Type B pancreatic cell (in vitro differentiated cells): ENCODE measurements around the gene TPST1. TPM values are rescaled to one million over a fixed set of nuclear protein-coding genes. Genes with fewer than 3 reads are reported as not detected.

Experiments
- DNase-seq: peaks from one replicate; pipeline ENCODE4 v3.0.0; 2021; ENCODE audit warnings: mixed read lengths; ENCODE audit not compliant: unreplicated experiment; ENCODE audit errors: extremely low spot score
- H3K27ac Mint-ChIP-seq: 2 replicates; pipeline ENCODE4 v1.8.0; 2021; ENCODE audit warnings: mild to moderate bottlenecking, mixed read lengths
- H3K27me3 Mint-ChIP-seq: 2 replicates; pipeline ENCODE4 v1.8.0; 2021; ENCODE audit warnings: mixed read lengths
- H3K36me3 Mint-ChIP-seq: 2 replicates; pipeline ENCODE4 v1.8.0; 2021; ENCODE audit warnings: mixed read lengths
- H3K4me1 Mint-ChIP-seq: one replicate; pipeline ENCODE4 v1.8.0; 2021; ENCODE audit warnings: mixed read lengths; ENCODE audit not compliant: unreplicated experiment
- H3K4me3 Mint-ChIP-seq: 2 replicates; pipeline ENCODE4 v1.8.0; 2021; ENCODE audit warnings: mild to moderate bottlenecking, mixed read lengths
- H3K9me3 Mint-ChIP-seq: 2 replicates; pipeline ENCODE4 v1.8.0; 2021; ENCODE audit warnings: mixed read lengths
- total RNA-seq: library from RNA; stranded (reverse); gene quantifications from 2 replicates; pipeline ENCODE4 v1.2.1, GENCODE V29; 2021; ENCODE audit warnings: low replicate concordance
- TF ChIP-seq, protein P1 (sequence below): fragments of 200-600 bp; sonication (generic); conservative IDR thresholded peaks from 2 replicates; pipeline ENCODE4 v1.5.0; 2021; ENCODE audit warnings: antibody characterized with exemption, mild to moderate bottlenecking

TPST1 gene
- total RNA-seq, 1 donor from 2014 or later: 26.9 TPM

DNA sequence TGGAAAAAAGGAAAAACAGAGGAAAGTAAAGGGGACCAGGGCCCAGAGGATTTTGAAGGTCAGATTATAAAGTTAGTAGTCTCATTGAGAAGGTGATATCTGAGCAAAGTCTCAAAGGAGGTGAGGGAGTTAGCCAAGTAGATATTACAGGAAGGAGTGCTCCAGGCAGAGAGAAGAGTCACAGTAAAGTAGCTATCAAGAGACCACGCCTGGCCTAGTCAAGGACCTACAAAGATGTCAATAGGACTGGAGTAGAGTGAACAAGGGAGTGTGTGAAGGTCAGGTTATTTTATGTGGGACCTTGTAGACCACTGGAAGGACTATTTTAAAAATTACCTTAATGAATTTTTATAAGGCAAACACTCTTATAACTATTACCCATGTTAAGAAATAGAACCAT is 64.8 kb downstream of the TPST1 start:
- Mint-ChIP-seq H3K4me1 (peaks cover 6% of the 10 kb centered on the region), H3K27ac (no peak overlapping the region), H3K9me3 (peaks cover 6% of the 10 kb centered on the region), H3K27me3 (no peaks in the 10 kb centered on the region), H3K4me3 (no peak overlapping the region), H3K36me3 (peaks cover 30% of the 10 kb centered on the region)
- TF ChIP-seq, protein P1, sequence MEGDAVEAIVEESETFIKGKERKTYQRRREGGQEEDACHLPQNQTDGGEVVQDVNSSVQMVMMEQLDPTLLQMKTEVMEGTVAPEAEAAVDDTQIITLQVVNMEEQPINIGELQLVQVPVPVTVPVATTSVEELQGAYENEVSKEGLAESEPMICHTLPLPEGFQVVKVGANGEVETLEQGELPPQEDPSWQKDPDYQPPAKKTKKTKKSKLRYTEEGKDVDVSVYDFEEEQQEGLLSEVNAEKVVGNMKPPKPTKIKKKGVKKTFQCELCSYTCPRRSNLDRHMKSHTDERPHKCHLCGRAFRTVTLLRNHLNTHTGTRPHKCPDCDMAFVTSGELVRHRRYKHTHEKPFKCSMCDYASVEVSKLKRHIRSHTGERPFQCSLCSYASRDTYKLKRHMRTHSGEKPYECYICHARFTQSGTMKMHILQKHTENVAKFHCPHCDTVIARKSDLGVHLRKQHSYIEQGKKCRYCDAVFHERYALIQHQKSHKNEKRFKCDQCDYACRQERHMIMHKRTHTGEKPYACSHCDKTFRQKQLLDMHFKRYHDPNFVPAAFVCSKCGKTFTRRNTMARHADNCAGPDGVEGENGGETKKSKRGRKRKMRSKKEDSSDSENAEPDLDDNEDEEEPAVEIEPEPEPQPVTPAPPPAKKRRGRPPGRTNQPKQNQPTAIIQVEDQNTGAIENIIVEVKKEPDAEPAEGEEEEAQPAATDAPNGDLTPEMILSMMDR: no peak
- no peak for DNase-seq

DNA sequence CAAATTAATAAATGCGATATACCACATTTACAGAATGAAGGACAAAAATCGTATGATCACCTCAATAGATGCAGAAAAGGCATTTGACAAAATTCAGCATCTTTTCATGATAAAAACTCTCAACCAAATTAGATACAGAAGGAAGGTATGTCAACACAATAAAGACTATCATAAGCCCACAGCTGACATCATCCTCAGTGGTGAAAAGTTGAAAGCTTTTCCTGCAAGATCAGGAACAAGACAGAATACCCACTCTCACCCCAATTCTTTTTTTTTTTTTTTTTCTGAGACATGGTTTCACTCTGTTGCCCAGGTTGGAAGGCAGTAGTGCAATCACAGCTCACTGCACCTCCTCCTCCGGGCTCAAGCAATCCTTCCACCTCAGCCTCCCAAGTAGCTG is 67.2 kb downstream of the TPST1 start:
- Mint-ChIP-seq H3K4me3 (no peak overlapping the region), H3K36me3 (peaks cover 19% of the 10 kb centered on the region), H3K27me3 (no peaks in the 10 kb centered on the region), H3K4me1 (peaks cover 6% of the 10 kb centered on the region), H3K27ac (no peak overlapping the region), H3K9me3 (no peaks in the 10 kb centered on the region)
- TF ChIP-seq, protein P1: no peak
- no peak for DNase-seq

DNA sequence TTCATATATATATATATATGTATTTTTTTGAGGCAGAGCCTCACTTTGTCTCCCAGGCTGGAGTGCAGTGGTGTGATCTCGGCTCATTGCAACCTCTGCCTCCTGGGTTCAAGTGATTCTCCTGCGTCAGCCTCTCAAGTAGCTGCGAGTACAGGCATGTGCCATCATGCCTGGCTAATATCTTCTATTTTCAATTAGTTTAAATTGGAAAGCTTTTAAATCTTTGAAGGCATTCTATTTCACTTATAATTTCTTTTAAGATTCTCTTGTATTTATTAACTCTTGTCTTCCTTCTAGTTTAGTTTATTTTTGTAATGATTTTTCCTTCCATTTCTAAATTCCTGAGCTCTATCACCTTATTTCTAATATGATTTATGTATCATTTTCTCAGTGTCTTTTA is 71.2 kb downstream of the TPST1 start:
- Mint-ChIP-seq H3K36me3 (peaks cover 15% of the 10 kb centered on the region), H3K27ac (no peak overlapping the region), H3K4me1 (no peaks in the 10 kb centered on the region), H3K4me3 (no peak overlapping the region), H3K9me3 (no peaks in the 10 kb centered on the region), H3K27me3 (no peaks in the 10 kb centered on the region)
- TF ChIP-seq, protein P1: no peak
- DNase-seq: no peak

DNA sequence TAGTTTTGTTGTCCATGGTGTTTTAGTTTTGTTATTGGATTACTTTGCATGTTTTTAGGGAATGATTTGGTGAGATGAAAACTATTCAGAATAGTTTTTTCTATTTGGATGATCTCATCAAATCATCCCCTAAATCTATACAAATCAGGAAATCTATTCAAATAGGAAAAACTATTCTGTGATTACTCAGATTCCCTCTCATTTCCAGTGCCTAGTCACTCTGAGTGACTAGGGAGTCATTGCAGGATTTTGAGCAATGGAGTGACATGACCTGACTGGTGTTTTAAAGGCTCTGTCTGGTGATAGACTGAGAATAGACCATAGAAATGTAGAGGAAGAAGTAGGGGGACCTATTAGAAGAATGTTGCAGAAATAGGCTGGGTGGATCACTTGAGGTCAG is 72.4 kb downstream of the TPST1 start:
- DNase-seq: no peak
- no peaks in the 10 kb centered on the region for H3K27me3 Mint-ChIP-seq
- H3K9me3 Mint-ChIP-seq: no peaks in the 10 kb centered on the region
- H3K4me3 Mint-ChIP-seq: no peak overlapping the region
- H3K36me3 Mint-ChIP-seq: peaks cover 7% of the 10 kb centered on the region
- H3K27ac Mint-ChIP-seq: no peak overlapping the region
- TF ChIP-seq, protein P1: no peak
- H3K4me1 Mint-ChIP-seq: peaks cover 9% of the 10 kb centered on the region

DNA sequence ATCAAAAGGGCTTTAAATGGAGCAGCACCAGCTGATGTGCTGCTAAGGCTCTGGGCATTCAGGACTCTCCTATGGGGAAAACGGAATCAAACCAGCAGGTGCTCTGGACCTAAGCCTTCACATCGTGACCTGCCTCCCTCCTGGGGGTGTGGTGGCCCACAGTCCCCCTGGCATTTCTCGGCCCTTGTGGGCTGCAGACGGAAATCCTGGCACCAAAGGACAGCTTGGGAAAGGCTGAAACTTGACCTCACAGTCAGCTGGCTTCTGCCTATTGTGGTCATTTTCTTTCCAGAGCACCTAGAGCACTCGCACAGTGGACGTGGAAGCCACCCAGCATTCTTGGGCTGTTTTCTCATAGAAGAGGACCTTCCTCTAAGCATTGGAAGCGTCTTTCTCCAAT is 74.8 kb downstream of the TPST1 start:
- DNase-seq: no peak
- Mint-ChIP-seq H3K4me1 (peaks cover 10% of the 10 kb centered on the region), H3K27me3 (no peaks in the 10 kb centered on the region), H3K36me3 (peaks cover 4% of the 10 kb centered on the region), H3K4me3 (no peak overlapping the region), H3K27ac (no peak overlapping the region), H3K9me3 (no peaks in the 10 kb centered on the region)
- TF ChIP-seq, protein P1: no peak
